Smooth muscle cell (in vitro differentiated cells): Measurements from ENCODE around the gene COL4A1. TPM values are rescaled to one million over a fixed set of nuclear protein-coding genes. Genes with fewer than 3 reads are reported as not detected.

Experiments
- DNase-seq: peaks from one replicate; lab custom pipeline; 2025; ENCODE audit not compliant: unreplicated experiment; lab: John Stamatoyannopoulos, UW
- H2AFZ ChIP-seq: fragments of 200-600 bp; sonication (generic); 2 replicates; pipeline ENCODE4 v1.6.0; 2016; ENCODE audit warnings: antibody characterized with exemption, low read depth, mild to moderate bottlenecking
- H3F3A ChIP-seq: fragments of 200-600 bp; sonication (generic); 2 replicates; pipeline ENCODE4 v1.6.0; 2017; ENCODE audit warnings: antibody characterized with exemption, low read depth
- H3K27ac ChIP-seq: fragments of 200-600 bp; sonication (generic); 2 replicates; pipeline ENCODE4 v1.5.1; 2016; ENCODE audit warnings: low read depth, mild to moderate bottlenecking
- H3K27me3 ChIP-seq: fragments of 200-600 bp; sonication (generic); 2 replicates; pipeline ENCODE4 v1.6.1; 2016; ENCODE audit warnings: low read depth, mild to moderate bottlenecking
- H3K36me3 ChIP-seq: fragments of 200-600 bp; sonication (generic); 2 replicates; pipeline ENCODE4 v1.5.1; 2016; ENCODE audit warnings: low read depth
- H3K4me1 ChIP-seq: fragments of 200-600 bp; sonication (generic); 2 replicates; pipeline ENCODE4 v1.5.1; 2016; ENCODE audit warnings: low read depth
- H3K4me2 ChIP-seq: fragments of 200-600 bp; sonication (generic); 2 replicates; pipeline ENCODE4 v1.6.0; 2016; ENCODE audit warnings: mild to moderate bottlenecking
- H3K4me3 ChIP-seq: fragments of 200-600 bp; sonication (generic); 2 replicates; pipeline ENCODE4 v1.5.1; 2016; ENCODE audit warnings: mild to moderate bottlenecking
- H3K79me2 ChIP-seq: fragments of 200-600 bp; sonication (generic); 2 replicates; pipeline ENCODE4 v1.6.0; 2016; ENCODE audit warnings: low read depth, mild to moderate bottlenecking
- H3K9ac ChIP-seq: fragments of 200-600 bp; sonication (generic); 2 replicates; pipeline ENCODE4 v1.6.0; 2016; ENCODE audit warnings: low read depth
- H3K9me3 ChIP-seq: fragments of 200-600 bp; sonication (generic); replicated peaks from 2 replicates; pipeline ENCODE4 v1.5.1; 2016; ENCODE audit warnings: low read depth
- H4K20me1 ChIP-seq: fragments of 200-600 bp; sonication (generic); 2 replicates; pipeline ENCODE4 v1.6.0; 2016; ENCODE audit warnings: low read depth
- CTCF ChIP-seq: fragments of 200-600 bp; sonication (generic); IDR thresholded peaks from 2 replicates; pipeline ENCODE4 v1.5.1; 2017; ENCODE audit warnings: borderline replicate concordance, mild to moderate bottlenecking, antibody characterized with exemption; ENCODE audit not compliant: insufficient read depth, poor library complexity, severe bottlenecking
- WGBS: methylation state at CpG from one replicate; pipeline ENCODE4 v1.1.7; 2016; ENCODE audit warnings: low lambda C conversion rate; 5-methylcytosine and 5-hydroxymethylcytosine counted together
- polyA plus RNA-seq: library from polyadenylated mRNA; unstranded; fragments of >200 nt; fragmentation: Nextera tagmentation; extraction: Ambion mirVana; gene quantifications from 2 replicates; pipeline ENCODE4 v1.2.1, GENCODE V29; 2016
- total RNA-seq: library from RNA; depleted of rRNA; stranded (reverse); fragments of >200 nt; gene quantifications from 2 replicates; pipeline ENCODE4 v1.2.3, GENCODE V29; 2014

The COL4A1 gene
- total and polyA plus RNA-seq, 2 experiments from 2014 or later: 2,409 to 4,372 TPM

GRCh38 chr13:110354123-110354627 is 47.2 kb upstream of the COL4A1 start:
- Histone ChIP-seq H4K20me1 (peaks cover 83% of the 10 kb centered on the region), H3K4me2 (no peak overlapping the region), H3K27ac (peak overlapping the region; percentile 96), H3K9ac (no peak overlapping the region), H3K9me3 (no peaks in the 10 kb centered on the region), H3K4me3 (no peak overlapping the region), H3K27me3 (no peaks in the 10 kb centered on the region), H3K4me1 (peaks cover 5% of the 10 kb centered on the region), H3K36me3 (peaks cover 4% of the 10 kb centered on the region), H3K79me2 (peaks cover 95% of the 10 kb centered on the region), H3F3A (peaks cover 77% of the 10 kb centered on the region), H2AFZ (no peak overlapping the region)
- no peak for DNase-seq
- no peak for TF ChIP-seq CTCF
- 78% methylated on average over 6 of the region's 6 CpGs for WGBS

- Histone ChIP-seq H2AFZ (no peak overlapping the region), H4K20me1 (peaks cover 88% of the 10 kb centered on the region), H3K27ac (peak overlapping the region; percentile 96), H3K9me3 (no peaks in the 10 kb centered on the region), H3K36me3 (peaks cover 4% of the 10 kb centered on the region), H3F3A (peaks cover 78% of the 10 kb centered on the region), H3K79me2 (peaks cover 95% of the 10 kb centered on the region), H3K4me1 (no peaks in the 10 kb centered on the region), H3K4me2 (no peak overlapping the region), H3K4me3 (no peak overlapping the region), H3K9ac (no peak overlapping the region), H3K27me3 (no peaks in the 10 kb centered on the region)
- 90% methylated on average over 13 of the region's 13 CpGs for WGBS
- DNase-seq: no peak
- no peak for TF ChIP-seq CTCF
Measured at GRCh38 chr13:110353339-110353977, 46.5 kb upstream of the COL4A1 start.

GRCh38 chr13:110352735-110353134 is 45.8 kb upstream of the COL4A1 start:
- peaks cover 92% of the 10 kb centered on the region for H4K20me1 ChIP-seq
- DNase-seq: no peak
- H3K36me3 ChIP-seq: peaks cover 4% of the 10 kb centered on the region
- no peak overlapping the region for H3K4me3 ChIP-seq
- no peaks in the 10 kb centered on the region for H3K4me1 ChIP-seq
- H3K27me3 ChIP-seq: no peaks in the 10 kb centered on the region
- peaks cover 92% of the 10 kb centered on the region for H3K79me2 ChIP-seq
- no peak overlapping the region for H3K4me2 ChIP-seq
- no peaks in the 10 kb centered on the region for H3K9me3 ChIP-seq
- H3K9ac ChIP-seq: no peak overlapping the region
- peak overlapping the region; percentile 96 for H3K27ac ChIP-seq
- H3F3A ChIP-seq: peaks cover 76% of the 10 kb centered on the region
- TF ChIP-seq CTCF: peak; percentile 41
- no peak overlapping the region for H2AFZ ChIP-seq
- WGBS: 88% methylated on average over 8 of the region's 8 CpGs
